CD4-positive, CD25-positive, alpha-beta regulatory T cell (primary cell): ENCODE data around the gene ABCB4. TPM values are rescaled to one million over a fixed set of nuclear protein-coding genes. Genes with fewer than 3 reads are reported as not detected.

Experiments
- ATAC-seq, 2 donors: fragments of 150-1000 bp; cut with Tn5 transposase; one replicate each; pipeline ENCODE4 v1.10.0; 2021; ENCODE audit warnings: low read depth in 2 of 2, moderate number of reproducible peaks in 2 of 2, moderate library complexity in 1 of 2
- DNase-seq, 3 donors: peaks; one replicate each; pipeline versions ENCODE4 v3.0.0 to v3.0.0-alpha.2; 2012 to 2022; ENCODE audit warnings: mixed read lengths in 1 of 3
- H3K27ac ChIP-seq: one replicate; pipeline ENCODE4 v1.7.0; 2013; ENCODE audit warnings: mild to moderate bottlenecking, low read length; ENCODE audit not compliant: insufficient read depth, poor library complexity, severe bottlenecking
- H3K27me3 ChIP-seq: one replicate; pipeline ENCODE4 v1.7.0; 2013; ENCODE audit warnings: low read length; ENCODE audit not compliant: control insufficient read depth, insufficient read depth
- H3K36me3 ChIP-seq: one replicate; pipeline ENCODE4 v1.7.0; 2013; ENCODE audit warnings: mild to moderate bottlenecking, low read length, moderate library complexity; ENCODE audit not compliant: control insufficient read depth, insufficient read depth
- H3K4me1 ChIP-seq: 2 replicates; pipeline ENCODE4 v1.7.0; 2013; ENCODE audit warnings: mild to moderate bottlenecking, low read length; ENCODE audit not compliant: insufficient read depth, control insufficient read depth, poor library complexity, severe bottlenecking
- H3K4me3 ChIP-seq: one replicate; pipeline ENCODE4 v1.7.0; 2013; ENCODE audit warnings: low read depth, mild to moderate bottlenecking, low read length, moderate library complexity
- H3K9me3 ChIP-seq, 2 experiments: 1 replicate in 1 of 2; 2 replicates in 1 of 2; pipeline ENCODE4 v1.7.0; 2013; ENCODE audit warnings: low read length in 2 of 2, mild to moderate bottlenecking in 1 of 2, moderate library complexity in 1 of 2; ENCODE audit not compliant: control insufficient read depth in 2 of 2
- H3K27ac Mint-ChIP-seq, 3 donors: one replicate each; pipeline ENCODE4 v1.8.0; 2020 to 2022; ENCODE audit warnings: mild to moderate bottlenecking in 3 of 3, mixed read lengths in 3 of 3, moderate library complexity in 2 of 3
- H3K27me3 Mint-ChIP-seq: one replicate; pipeline ENCODE4 v1.8.0; 2022; ENCODE audit warnings: mild to moderate bottlenecking, mixed read lengths
- H3K36me3 Mint-ChIP-seq: one replicate; pipeline ENCODE4 v1.8.0; 2020; ENCODE audit warnings: mixed read lengths
- H3K4me1 Mint-ChIP-seq, 4 donors: one replicate each; pipeline ENCODE4 v1.8.0; 2020 to 2022; ENCODE audit warnings: mixed read lengths in 4 of 4, mild to moderate bottlenecking in 1 of 4
- H3K4me3 Mint-ChIP-seq, 4 donors: one replicate each; pipeline ENCODE4 v1.8.0; 2020 to 2022; ENCODE audit warnings: mild to moderate bottlenecking in 4 of 4, mixed read lengths in 4 of 4, moderate library complexity in 3 of 4
- H3K9me3 Mint-ChIP-seq, 7 donors: one replicate each; pipeline ENCODE4 v1.8.0; 2020 to 2022; ENCODE audit warnings: mixed read lengths in 7 of 7, mild to moderate bottlenecking in 3 of 7, moderate library complexity in 2 of 7
- polyA plus RNA-seq, 4 donors: library from polyadenylated mRNA; unstranded; fragments of 300-500 nt; fragmentation: Illumina TruSeq; gene quantifications; one replicate each; pipeline ENCODE4 v1.2.3, GENCODE V29; 2021
- total RNA-seq: library from RNA; stranded (reverse); gene quantifications from one replicate; pipeline ENCODE4 v1.2.3, GENCODE V29; 2022

ABCB4 gene
- total and polyA plus RNA-seq, 5 donors from 2014 or later, result not detected

DNA sequence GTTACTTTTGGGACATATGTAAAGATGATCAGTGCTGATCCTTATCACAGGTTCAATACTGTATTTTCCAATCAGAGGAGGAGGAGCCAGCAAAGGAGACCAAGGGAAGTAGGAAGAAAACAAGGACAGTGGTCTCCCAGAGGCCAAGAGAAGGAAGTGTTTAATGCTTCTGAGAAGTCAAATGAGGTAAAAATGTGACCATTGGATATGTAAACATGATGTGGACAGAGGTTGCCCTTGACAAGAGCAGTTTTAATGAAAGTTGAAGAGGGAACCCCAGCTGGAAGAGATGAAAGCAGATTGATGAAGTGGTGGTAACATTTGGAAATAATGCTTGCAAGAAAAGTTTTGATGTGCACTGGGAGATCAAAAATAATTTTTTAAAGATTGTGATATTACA is 111.2 kb downstream of the ABCB4 start:
- H3K9me3 ChIP-seq, result no peaks in the 10 kb centered on the region
- Mint-ChIP-seq H3K4me1 (peaks cover 0 to 4% (median 3%) of the 10 kb centered on the region in 4 donors), H3K36me3 (peaks cover 2% of the 10 kb centered on the region), H3K27me3 (no peaks in the 10 kb centered on the region), H3K9me3 (no peaks in the 10 kb centered on the region), H3K4me3 (no peak overlapping the region), H3K27ac (no peak overlapping the region)
- H3K4me1 ChIP-seq, result peaks cover 10% of the 10 kb centered on the region
- H3K4me3 ChIP-seq, result no peak overlapping the region
- peaks cover 9% of the 10 kb centered on the region for H3K36me3 ChIP-seq
- DNase-seq (no peak), ATAC-seq (no peak)
- no peaks in the 10 kb centered on the region for H3K27me3 ChIP-seq
- H3K27ac ChIP-seq, result no peak overlapping the region

DNA sequence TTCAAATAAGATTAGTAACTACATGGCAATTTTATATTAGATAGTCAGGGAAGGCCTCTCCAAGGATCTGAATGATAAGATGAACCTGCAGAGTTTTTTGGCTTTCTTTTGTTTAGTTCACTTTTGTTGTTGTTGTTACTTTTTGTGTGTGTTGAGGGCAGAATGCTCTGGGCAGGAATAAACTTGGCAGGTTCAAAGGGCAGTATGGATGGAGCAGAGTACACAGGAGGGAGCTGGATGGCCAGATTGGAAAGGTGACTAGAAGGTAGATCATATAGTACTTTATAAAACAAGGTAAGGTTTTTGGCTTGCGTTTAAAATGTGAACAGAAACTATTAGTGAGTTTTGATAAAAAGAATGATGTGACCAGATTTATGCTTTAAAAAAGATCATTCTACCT is 112.1 kb downstream of the ABCB4 start:
- Histone ChIP-seq H3K4me1 (peaks cover under 1% of the 10 kb centered on the region), H3K27ac (no peak overlapping the region), H3K36me3 (peaks cover 9% of the 10 kb centered on the region), H3K4me3 (no peak overlapping the region), H3K9me3 (no peaks in the 10 kb centered on the region), H3K27me3 (no peaks in the 10 kb centered on the region)
- ATAC-seq (no peak), DNase-seq (no peak)
- H3K4me3 Mint-ChIP-seq, result no peak overlapping the region
- H3K4me1 Mint-ChIP-seq, result peaks cover 0 to 4% (median 0%) of the 10 kb centered on the region in 4 donors
- no peak overlapping the region for H3K27ac Mint-ChIP-seq
- H3K27me3 Mint-ChIP-seq, result no peaks in the 10 kb centered on the region
- H3K9me3 Mint-ChIP-seq, result no peaks in the 10 kb centered on the region
- H3K36me3 Mint-ChIP-seq, result peaks cover 6% of the 10 kb centered on the region

DNA sequence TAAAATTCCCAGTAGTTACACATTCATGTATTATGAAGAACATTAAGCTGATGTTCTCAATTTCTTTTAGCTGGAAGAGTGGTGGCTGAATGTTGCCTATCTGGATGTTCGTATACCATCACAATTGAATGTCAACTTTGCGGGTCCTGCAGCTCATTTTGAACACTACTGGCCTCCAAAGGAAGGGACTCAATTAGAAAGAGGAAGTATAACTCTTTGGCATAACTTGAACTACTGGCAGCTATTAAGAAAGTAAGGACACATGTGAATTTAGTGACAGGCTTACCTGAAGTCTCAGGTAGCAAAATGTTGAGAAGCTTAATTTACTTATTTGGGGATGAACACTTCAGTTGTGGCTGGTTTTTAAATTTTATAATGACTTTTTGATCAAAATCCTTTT is 114.2 kb downstream of the ABCB4 start:
- no peak overlapping the region for H3K4me3 ChIP-seq
- no peak overlapping the region for H3K27ac Mint-ChIP-seq

DNA sequence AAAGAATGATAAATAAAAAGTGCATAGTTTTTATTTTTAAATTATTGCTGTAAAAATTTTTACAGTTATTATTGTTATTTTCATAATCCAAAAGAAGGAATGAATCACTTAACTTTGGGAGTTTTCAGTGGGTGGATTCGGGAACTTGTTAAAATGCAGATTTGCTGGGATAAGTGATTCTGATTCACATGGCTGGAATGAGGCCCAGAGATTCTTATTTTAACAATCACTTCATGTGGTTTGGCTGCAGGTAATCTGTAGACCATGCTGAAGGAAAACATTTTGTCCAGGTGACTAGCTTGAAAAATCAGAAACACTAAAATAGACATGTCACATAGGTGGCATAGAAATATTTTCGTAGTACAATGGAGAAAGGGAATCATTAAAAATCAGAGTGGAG is 116.1 kb downstream of the ABCB4 start:
- H3K27ac ChIP-seq, result no peak overlapping the region
- H3K4me3 Mint-ChIP-seq, result no peak overlapping the region
- peaks cover 6 to 8% of the 10 kb centered on the region in 2 experiments for H3K9me3 ChIP-seq
- no peaks in the 10 kb centered on the region for H3K4me1 ChIP-seq
- ATAC-seq (no peak), DNase-seq (no peak)
- H3K27me3 ChIP-seq, result no peaks in the 10 kb centered on the region
- peaks cover 0 to 4% (median 2%) of the 10 kb centered on the region in 4 donors for H3K4me1 Mint-ChIP-seq
- no peak overlapping the region for H3K4me3 ChIP-seq
- H3K36me3 ChIP-seq, result peaks cover 28% of the 10 kb centered on the region
- H3K36me3 Mint-ChIP-seq, result peaks cover 30% of the 10 kb centered on the region
- peaks cover 0 to 2% (median 0%) of the 10 kb centered on the region in 7 donors for H3K9me3 Mint-ChIP-seq
- no peaks in the 10 kb centered on the region for H3K27me3 Mint-ChIP-seq
- H3K27ac Mint-ChIP-seq, result no peak overlapping the region

More for the DNA sequence above, 114.2 kb downstream of the ABCB4 start:
- Mint-ChIP-seq H3K27me3 (no peaks in the 10 kb centered on the region), H3K4me1 (peaks cover 0 to 4% (median 2%) of the 10 kb centered on the region in 4 donors), H3K4me3 (no peak overlapping the region), H3K36me3 (peaks cover 13% of the 10 kb centered on the region), H3K9me3 (no peaks in the 10 kb centered on the region)
- no peaks in the 10 kb centered on the region for H3K4me1 ChIP-seq
- H3K9me3 ChIP-seq, result no peaks in the 10 kb centered on the region
- no peak for ATAC-seq
- H3K36me3 ChIP-seq, result peaks cover 16% of the 10 kb centered on the region
- H3K27me3 ChIP-seq, result no peaks in the 10 kb centered on the region
- no peak for DNase-seq
- H3K27ac ChIP-seq, result no peak overlapping the region

DNA sequence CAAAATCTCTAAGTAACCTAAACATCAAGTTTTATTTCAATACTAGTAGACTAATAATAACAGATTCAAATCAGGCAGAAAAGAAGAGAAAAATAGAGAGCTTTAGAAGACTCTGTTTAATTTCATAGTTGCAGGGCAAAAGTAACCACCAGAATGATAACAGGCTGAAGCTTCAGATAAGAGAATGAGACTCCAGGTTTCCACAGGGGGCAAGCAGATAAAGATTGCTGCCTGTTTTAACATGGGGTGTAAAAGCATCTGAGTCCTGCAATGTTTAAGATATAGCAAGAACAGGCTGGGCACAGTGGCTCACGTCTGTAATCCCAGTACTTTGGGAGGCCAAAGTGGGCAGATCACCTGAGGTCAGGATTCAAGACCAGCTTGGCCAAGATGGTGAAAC is 119.0 kb downstream of the ABCB4 start:
- H3K36me3 ChIP-seq, result peaks cover 48% of the 10 kb centered on the region
- Mint-ChIP-seq H3K4me1 (peaks cover 0 to 4% (median 2%) of the 10 kb centered on the region in 4 donors), H3K27me3 (no peaks in the 10 kb centered on the region), H3K36me3 (peaks cover 39% of the 10 kb centered on the region), H3K27ac (no peak overlapping the region), H3K9me3 (peaks cover 0 to 6% (median 0%) of the 10 kb centered on the region in 7 donors), H3K4me3 (no peak overlapping the region)
- H3K4me1 ChIP-seq, result no peaks in the 10 kb centered on the region
- ATAC-seq (no peak), DNase-seq (no peak)
- H3K4me3 ChIP-seq, result no peak overlapping the region
- H3K27me3 ChIP-seq, result no peaks in the 10 kb centered on the region
- H3K27ac ChIP-seq, result no peak overlapping the region
- peaks cover 9 to 18% of the 10 kb centered on the region in 2 experiments for H3K9me3 ChIP-seq

DNA sequence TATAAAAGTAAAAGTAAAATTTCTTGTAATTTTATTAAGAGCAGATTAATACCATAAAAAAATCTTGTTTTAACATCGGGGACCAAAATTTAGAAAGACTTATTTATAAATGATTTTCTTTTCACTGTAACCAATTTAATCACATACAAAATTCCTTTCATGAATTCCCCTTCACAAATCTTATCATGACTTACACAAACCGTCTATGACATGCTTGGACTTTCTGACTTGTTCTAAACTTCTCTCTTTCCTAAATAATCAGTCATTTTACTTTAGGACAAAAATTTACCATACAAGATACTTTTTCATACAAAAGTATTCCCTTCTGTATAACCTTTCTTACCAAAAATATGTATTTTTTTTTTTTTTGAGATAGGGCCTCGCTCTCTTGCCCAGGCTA is 120.7 kb downstream of the ABCB4 start:
- H3K36me3 Mint-ChIP-seq, result peaks cover 48% of the 10 kb centered on the region
- ATAC-seq (no peak), DNase-seq (peak in 1 of 3 donors; percentile 26)
- H3K4me1 Mint-ChIP-seq, result peaks cover 0 to 4% (median 2%) of the 10 kb centered on the region in 4 donors
- no peak overlapping the region for H3K27ac Mint-ChIP-seq
- Histone ChIP-seq H3K27ac (no peak overlapping the region), H3K36me3 (peaks cover 57% of the 10 kb centered on the region), H3K4me1 (no peaks in the 10 kb centered on the region), H3K27me3 (no peaks in the 10 kb centered on the region), H3K9me3 (peaks cover 9 to 18% of the 10 kb centered on the region in 2 experiments), H3K4me3 (no peak overlapping the region)
- no peak overlapping the region for H3K4me3 Mint-ChIP-seq
- H3K9me3 Mint-ChIP-seq, result peaks cover 0 to 6% (median 0%) of the 10 kb centered on the region in 7 donors
- H3K27me3 Mint-ChIP-seq, result no peaks in the 10 kb centered on the region

Other genes with a start within 250 kb of the ABCB4 start
- 12.4 TPM for gene CROT, start 130.0 kb downstream of the ABCB4 start, total RNA-seq
- gene CROT, start 130.0 kb downstream of the ABCB4 start, polyA plus RNA-seq, result 1 to 10 TPM; 5.8 to 6.8 (median 6.5) TPM
- gene ABCB1, start 125.2 kb upstream of the ABCB4 start, total RNA-seq, result 1.2 TPM
- 1 to 10 TPM in 1 of 4 donors, under 1 TPM in 3; 0.06 to 2.0 (median 0.32) TPM for gene ABCB1, start 125.2 kb upstream of the ABCB4 start, polyA plus RNA-seq
- gene RUNDC3B, start 152.7 kb upstream of the ABCB4 start, total RNA-seq, result not detected
- gene RUNDC3B, start 152.7 kb upstream of the ABCB4 start, polyA plus RNA-seq, result under 1 TPM in 3 of 4 donors, not detected in 1; 0.05 to 0.17 (median 0.17) TPM